ENCODE results near the gene TIGAR.

TIGAR gene, protein sequence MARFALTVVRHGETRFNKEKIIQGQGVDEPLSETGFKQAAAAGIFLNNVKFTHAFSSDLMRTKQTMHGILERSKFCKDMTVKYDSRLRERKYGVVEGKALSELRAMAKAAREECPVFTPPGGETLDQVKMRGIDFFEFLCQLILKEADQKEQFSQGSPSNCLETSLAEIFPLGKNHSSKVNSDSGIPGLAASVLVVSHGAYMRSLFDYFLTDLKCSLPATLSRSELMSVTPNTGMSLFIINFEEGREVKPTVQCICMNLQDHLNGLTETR

DNA sequence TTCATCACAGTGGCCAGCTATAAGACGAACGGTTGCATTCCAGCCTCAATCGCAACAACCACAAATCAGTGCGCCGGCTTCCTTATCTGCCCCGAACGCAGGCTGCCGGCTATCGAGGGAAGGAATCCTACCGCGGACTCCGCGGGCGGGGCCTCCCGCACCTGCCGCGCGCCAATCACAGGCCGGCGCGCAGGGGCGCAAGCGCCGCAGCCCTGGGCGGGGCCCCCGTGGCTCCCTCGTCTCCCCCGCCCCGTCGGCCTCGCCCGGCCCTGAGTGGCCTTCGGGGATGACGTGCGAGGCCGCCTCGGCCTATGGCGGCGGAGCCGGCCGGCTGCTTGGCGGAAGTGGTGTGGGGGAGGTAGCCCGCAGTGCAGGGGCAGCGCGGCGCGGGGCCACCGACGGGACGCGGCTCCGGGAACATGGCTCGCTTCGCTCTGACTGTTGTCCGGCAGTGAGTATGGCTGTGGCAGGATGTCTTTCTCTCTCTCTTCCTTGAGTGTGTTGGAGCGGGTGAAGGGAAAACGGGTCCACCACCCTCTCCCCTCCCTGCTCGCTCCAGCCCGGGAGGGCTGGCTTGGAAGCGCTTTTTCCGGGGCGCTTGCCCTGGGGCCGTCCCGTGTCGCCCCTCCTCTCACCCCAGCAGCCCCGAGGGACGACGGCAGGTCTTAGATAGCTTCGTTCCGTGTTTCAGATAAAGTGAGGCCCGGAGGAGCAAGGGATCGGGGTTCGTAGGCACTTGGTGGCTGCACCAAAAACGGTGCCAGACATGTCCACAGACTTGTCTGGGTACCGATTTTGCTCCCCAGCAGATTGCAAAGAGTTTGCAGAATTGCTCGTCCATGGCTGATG lies at the start of gene TIGAR:
TSS of gene TIGAR (plus strand) at position 361 of the 849 bp plus-strand sequence. CDS start at position 420, 59 bp downstream.
- peak; percentile 44 for DNase-seq

DNA sequence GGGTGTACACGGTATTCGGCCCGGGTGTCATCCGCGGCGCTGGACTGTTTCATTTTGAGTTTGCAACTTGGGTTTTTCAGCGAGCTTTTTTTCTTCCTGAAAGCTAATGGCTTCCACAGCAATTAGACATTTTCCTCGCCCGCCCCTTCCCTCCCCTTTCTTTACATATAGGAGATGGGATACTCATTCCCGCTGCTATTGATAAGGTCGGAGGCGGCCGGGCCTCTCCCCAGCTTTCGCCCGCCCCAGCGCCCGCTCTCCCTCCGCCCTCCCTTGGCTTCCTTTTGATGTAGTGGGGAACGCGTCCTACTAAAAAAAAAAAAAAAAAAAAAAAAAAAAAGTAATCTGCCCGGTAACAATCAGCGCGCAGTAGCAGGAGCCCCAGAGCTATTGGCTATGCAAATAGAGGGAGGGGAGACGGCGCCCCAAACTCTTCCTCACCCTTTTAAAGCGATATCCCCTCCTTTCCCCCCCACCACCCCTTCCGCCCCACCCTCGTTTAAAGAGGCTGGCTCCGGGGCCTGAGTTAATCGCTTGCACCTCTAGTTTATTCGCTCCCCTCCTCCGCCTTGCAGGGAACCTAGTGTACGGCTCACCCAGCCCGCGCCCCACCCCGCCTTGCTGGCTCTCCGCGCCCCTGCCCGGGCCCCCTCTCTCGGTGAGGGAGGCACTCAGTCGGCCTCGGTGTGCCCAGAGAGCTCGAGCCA lies 49.1 kb upstream of the TIGAR start:
- no peak for DNase-seq

DNA sequence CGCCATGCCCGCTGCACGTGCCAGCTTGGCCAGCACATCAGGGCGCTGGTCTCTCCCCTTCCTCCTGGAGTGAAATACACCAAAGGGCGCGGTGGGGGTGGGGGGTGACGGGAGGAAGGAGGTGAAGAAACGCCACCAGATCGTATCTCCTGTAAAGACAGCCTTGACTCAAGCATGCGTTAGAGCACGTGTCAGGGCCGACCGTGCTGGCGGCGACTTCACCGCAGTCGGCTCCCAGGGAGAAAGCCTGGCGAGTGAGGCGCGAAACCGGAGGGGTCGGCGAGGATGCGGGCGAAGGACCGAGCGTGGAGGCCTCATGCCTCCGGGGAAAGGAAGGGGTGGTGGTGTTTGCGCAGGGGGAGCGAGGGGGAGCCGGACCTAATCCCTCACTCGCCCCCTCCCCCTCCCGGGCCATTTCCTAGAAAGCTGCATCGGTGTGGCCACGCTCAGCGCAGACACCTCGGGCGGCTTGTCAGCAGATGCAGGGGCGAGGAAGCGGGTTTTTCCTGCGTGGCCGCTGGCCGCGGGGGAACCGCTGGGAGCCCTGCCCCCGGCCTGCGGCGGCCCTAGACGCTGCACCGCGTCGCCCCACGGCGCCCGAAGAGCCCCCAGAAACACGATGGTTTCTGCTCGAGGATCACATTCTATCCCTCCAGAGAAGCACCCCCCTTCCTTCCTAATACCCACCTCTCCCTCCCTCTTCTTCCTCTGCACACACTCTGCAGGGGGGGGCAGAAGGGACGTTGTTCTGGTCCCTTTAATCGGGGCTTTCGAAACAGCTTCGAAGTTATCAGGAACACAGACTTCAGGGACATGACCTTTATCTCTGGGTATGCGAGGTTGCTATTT lies 48.4 kb upstream of the TIGAR start:
- DNase-seq = no peak

DNA sequence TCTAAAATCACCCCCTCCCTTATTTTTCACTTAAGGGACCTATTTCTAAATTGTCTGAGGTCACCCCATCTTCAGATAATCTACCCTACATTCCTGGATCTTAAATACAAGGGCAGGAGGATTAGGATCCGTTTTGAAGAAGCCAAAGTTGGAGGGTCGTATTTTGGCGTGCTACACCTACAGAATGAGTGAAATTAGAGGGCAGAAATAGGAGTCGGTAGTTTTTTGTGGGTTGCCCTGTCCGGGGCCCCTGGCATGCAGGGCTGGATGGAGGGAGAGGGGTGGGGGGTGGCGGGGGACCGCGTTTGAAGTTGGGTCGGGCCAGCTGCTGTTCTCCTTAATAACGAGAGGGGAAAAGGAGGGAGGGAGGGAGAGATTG lies 47.8 kb upstream of the TIGAR start:
- DNase-seq = no peak

DNA sequence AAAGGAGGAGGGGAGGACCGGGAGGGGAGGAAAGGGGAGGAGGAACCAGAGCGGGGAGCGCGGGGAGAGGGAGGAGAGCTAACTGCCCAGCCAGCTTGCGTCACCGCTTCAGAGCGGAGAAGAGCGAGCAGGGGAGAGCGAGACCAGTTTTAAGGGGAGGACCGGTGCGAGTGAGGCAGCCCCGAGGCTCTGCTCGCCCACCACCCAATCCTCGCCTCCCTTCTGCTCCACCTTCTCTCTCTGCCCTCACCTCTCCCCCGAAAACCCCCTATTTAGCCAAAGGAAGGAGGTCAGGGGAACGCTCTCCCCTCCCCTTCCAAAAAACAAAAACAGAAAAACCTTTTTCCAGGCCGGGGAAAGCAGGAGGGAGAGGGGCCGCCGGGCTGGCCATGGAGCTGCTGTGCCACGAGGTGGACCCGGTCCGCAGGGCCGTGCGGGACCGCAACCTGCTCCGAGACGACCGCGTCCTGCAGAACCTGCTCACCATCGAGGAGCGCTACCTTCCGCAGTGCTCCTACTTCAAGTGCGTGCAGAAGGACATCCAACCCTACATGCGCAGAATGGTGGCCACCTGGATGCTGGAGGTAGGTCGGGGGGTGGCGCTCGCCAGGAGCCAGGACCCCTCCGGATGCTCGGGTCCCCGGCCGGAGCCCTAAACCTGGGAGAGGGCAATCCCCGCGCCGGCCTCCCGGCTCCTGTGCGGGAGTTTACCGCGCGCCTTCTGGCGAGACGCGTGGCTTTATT lies 47.2 kb upstream of the TIGAR start, which contains the start of gene CCND2:
TSS of gene CCND2 (plus strand) at position 111 of the 744 bp plus-strand sequence. CDS start at position 390, 279 bp downstream.
- DNase-seq = no peak

DNA sequence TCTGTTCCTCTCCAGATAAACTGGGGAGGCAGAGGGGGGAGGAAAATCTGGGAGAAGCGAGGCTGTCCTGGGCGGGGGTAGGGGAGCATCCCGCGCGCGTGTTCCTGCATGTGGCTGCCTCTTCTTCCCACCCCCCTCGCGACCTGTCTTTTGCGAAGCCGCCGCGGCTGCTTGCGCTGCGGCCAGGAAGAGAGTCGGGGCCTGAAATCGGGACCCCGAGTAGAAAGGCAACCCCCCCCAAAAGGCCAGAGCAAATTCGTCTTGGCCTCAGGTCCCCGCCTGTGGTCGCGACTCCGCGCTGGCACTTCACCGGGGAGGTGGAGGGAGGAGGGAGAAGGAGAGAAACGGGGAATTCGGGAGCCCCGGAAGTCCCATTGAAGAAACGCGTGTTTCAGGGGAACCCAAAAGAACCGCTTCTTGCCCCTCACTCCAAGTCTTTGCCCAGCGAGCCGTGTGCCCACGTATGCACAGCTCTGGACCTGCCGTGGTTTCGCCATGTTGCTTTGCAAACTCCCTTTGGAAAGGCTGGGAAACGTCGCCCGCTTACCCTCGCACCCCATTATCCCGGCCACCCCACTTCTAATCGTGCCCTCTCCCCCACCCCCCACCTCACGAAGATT lies 46.5 kb upstream of the TIGAR start:
- DNase-seq = no peak

DNA sequence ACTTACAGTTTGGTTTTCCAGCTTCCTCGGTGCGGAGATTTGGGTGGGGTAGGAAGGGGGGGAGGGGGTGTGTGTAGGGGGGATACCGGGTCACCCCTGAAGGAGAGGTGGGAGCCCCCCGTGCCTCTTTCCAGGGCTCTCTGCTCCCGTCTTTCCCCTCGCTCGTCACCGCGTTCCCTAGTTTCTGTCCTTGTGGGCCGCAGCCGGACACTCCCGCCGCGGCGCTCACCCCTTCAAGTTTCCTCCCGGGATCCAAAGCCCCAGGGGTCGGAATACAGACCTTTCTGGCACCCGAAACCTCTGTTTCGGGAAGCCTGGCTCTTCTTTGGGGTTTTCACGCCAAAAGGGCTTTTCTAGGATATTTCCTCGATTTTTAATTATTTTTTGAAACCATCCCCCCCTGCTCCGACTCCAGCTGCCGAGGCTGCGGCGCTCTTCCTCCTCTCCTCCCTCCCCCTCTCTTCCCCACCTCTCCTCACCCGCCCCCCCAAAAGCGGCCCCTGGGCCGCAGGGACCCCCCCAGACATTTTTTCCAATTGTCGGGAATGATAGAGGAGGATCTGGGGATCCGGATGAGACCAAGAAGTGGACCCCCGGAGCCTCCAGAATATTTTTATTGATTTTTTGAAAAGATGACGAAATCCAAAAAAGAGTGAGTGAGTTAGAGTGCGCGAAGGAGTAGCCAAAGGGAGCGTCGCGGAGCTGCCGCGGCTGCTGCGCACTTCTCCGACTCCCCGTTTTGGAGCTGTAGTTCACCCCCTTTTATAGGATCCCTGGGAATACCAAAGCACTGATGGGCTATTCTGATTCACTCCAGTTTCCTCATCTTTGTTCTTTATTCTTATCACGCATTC lies 45.8 kb upstream of the TIGAR start:
- DNase-seq = no peak

DNA sequence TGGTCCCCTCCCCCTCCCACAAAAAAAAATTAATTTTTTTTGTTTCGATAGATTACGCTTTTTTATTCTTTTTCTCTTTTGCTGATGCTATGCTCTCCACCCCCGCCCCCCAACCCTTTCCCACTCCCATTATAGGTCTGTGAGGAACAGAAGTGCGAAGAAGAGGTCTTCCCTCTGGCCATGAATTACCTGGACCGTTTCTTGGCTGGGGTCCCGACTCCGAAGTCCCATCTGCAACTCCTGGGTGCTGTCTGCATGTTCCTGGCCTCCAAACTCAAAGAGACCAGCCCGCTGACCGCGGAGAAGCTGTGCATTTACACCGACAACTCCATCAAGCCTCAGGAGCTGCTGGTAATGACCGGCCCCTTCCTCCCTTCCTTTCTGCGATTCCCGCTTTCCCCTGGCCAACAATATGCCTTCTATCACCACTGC lies 45.1 kb upstream of the TIGAR start:
- DNase-seq = no peak

DNA sequence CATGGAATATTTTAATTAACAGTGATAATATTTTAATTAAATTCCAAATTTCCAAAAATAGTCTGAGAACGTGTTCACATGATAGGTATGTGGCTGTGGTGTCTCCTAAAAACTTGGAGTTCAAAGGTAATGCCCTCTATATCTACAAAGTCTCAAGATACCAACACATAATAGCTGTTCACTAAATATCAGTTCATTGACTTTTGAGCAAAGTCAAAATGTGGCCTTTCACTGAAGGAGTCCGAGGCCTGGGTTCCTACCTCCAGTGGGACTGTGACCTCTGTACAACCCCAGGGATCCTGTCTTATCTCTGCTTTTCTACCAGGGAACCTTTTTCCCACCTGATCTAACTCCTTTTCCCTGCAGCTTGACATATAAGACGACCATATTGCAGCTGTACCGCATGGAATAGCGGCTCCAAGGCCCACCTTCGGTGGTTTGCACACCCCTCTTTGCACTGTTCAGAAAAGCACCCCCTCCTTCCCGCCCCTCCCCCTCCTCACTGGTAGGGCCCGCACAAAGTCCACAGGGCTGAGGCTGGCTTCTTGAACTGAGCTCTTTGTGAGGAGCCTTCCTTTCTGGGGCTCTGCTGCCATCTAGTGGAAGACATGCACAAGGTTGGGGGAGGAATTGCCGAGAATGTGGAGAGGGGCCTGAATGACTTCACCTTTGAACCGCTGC lies 44.3 kb upstream of the TIGAR start:
- no peak for DNase-seq

DNA sequence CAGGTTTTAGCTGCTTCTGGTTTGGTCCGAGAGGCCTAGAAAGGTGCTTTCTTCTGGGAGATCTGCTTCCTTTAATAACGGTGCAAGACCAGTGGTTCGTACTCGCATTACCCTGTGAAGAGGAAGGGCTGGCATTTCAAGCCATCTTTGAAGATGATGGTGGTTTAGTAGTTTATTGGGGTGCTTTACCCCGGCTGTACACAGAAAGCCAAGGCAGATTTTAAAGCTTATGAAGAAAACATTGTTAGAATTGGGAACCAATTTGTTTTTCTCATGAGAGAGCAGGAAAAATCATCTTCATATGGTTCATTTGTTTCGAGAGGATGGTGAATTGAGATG lies 43.8 kb upstream of the TIGAR start:
- DNase-seq = no peak

DNA sequence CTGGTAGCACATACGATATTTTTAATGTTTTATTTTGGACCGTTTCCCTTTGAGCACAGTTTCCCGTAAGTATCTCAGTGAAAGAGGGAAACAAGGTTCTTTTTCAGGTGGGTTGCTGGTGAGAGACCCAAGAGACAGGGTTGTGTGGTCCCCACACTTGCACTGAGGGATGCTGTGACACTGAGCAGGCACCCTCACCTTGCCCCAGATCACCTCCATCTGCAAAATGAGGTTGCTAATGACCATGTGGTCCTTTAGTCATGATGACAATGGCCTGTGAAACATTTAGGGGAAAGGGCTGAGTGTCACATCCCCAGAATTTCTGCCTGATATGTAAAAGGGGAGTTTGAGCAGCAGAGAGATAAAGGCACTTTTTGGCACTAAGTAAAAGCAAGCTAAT lies 43.2 kb upstream of the TIGAR start:
- DNase-seq = no peak

DNA sequence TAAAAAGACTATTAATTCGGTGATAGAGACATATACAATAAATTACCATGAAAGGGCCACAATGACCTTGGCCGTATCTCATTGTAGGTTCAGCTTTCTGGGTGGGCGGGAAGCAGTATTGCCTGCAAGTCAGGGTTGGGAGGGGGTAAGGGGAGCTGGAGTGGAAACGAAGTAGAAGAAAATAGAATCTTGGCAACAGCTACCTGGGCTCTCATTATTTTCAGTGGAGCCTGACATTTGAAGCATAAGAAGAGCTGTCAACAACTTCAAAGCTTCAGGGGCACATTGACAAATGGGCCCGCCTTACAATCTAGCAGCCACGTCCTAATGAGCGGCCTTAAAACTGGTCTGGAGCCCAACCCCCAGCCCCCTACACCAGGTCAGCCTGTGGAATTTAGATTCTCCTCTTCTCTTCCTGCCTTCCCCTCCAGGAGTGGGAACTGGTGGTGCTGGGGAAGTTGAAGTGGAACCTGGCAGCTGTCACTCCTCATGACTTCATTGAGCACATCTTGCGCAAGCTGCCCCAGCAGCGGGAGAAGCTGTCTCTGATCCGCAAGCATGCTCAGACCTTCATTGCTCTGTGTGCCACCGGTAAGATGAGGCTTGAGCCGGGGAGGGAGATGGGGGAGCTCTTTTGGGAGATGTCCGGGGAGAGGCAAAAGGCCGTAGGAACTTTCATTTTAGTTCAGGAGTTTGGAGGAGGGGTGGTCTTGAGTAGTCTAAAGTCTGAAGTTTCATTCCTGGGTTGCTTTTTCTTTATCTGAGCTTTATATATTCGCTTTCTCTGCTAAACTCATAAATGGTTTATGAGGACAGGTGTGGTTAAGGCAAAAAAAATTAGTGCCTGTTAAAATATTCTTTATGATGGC lies 42.5 kb upstream of the TIGAR start:
- no peak for DNase-seq

DNA sequence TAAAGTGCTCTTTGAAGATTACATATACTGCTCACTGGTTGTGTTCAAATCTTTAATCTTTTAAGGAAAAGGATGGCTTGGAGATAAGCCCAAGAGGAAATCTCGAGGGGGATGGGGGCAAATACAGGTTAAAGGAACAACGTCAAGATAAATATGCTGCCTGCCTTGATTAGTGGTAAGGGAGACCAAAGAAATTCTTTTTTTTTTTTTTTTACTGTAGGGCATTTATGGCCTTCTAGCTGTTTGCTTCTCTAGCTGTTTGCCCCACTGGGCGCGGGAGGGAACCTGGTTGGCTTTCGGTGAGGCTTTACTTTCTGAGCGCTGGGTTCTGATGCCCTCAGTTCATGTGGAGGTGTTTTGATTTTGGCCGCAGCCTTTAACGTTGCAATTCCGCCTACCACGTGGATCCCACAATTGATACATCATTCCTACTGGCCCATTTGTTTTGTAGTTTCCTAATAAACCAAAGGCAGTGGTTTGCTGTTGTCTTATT lies 41.8 kb upstream of the TIGAR start:
- no peak for DNase-seq

DNA sequence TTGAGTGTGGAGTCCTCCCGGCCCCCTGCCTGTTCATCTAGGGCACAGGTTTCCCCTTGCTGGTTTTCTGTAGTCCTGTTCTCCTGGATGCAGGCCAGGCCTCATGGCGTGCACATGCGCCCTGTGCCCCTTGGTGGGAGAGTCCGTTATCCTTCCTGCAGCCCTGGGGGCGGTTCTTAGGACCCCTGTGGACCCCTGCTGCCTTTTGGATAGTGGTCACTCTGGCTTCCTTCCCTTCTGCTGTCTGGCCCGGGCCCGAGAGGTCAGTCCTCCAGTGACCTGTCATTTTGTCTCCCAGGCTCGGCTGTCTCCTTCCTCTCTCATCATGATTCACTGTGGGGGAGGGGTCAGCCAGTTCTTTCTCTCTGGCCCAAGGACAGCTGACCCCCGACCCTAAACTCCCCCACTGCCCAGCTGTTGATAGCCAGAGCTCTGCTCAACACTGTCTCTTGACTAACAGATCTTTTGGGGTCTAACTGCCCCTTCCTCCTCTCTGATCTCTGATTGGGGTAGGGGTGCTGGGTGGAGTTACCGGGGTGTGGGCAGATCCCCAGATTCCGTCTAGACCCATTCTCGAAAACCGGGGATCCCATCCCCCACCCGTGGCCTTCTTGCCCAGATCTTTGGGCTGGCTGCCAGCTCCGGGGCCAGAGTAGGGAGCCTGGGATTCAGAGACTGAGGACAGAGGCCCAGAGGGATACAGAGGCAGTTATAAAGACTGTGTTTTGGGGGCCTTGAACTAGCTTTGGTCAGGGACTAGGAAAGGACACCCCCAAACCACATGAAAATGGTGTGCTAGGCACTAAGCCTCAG lies 40.5 kb upstream of the TIGAR start:
- DNase-seq = no peak

DNA sequence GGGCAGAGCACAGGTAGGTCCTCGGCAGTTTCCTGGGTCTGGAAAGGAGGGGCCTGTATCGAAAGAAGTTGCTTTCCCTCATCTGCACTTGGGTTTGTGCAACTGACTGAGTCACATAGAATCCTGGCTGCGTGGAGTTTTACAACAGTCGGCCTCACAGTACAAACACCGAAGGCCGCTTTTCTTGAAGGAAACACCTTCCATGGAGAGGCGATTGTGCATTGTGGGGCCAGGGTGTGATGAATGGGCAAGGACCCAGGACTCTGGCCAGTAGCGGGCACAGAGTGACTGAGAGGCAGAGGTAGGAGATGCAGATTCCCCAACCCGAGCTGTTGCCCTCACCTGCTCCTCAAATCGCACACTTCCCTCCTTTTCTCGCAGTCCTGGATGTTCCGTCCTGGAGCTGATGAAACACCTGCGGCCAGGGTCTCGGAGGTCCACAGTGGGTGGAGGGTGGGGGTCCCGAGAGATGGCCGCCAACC lies 39.8 kb upstream of the TIGAR start:
- no peak for DNase-seq

DNA sequence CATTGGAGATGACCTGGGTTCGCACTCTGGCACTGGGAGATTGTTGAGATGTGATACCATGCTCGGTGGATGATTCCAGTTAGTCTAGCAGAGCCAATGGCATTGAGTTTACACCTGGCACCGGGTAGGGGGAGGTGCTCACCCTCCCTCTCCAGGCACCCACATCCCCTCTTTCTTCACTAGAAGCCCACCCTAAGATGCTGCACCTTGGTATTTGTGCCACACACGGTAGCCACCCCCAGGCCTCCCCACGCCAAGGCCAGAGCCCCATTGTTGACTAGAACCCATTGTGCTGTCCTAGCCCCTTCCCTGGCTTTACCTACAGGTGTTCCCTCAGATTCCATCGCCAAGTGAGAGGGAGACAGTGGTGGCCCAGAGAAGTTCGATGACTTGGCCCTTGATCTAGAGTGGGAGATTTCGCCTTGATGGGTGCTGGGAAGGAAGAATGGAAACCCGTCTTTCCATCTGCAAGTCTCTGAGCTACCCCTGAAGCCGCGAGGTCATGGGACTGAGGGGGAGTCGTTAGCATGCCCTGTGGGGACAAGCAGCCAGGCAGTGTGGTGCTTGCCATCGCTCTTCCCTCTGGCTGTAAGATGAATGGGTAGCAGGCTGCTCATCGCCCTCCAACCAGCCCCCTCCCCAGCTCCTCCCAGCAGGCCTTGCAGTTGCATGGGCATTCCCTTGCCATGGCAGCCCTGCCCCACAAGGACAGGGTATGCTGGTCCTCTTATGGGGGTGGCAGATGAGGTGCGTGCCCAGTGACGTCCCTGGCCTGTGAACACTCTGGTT lies 38.7 kb upstream of the TIGAR start:
- no peak for DNase-seq

Data from NCI-H1436 treated with DMSO at 0.1 percent for 48 hours (cell line).